Neuronal stem cell (in vitro differentiated cells): ENCODE measurements around the gene RAG2.

Source experiments
- DNase-seq: peaks from one replicate; pipeline ENCODE4 v3.0.0-alpha.2; 2013; ENCODE audit warnings: low spot score
- H2AFZ ChIP-seq: one replicate; pipeline ENCODE4 v1.6.1; 2013; ENCODE audit warnings: mild to moderate bottlenecking, low read length, inconsistent platforms
- H2AK5ac ChIP-seq: 2 replicates; pipeline ENCODE4 v1.6.1; 2013; ENCODE audit warnings: low read depth, mild to moderate bottlenecking, inconsistent platforms, low read length, moderate library complexity, mixed read lengths
- H2BK120ac ChIP-seq: 2 replicates; pipeline ENCODE4 v1.6.1; 2013; ENCODE audit warnings: low read depth, mild to moderate bottlenecking, inconsistent platforms, low read length, moderate library complexity, mixed read lengths
- H2BK12ac ChIP-seq: one replicate; pipeline ENCODE4 v1.6.1; 2013; ENCODE audit warnings: low read length, inconsistent platforms
- H2BK15ac ChIP-seq: 2 replicates; pipeline ENCODE4 v1.6.1; 2013; ENCODE audit warnings: mild to moderate bottlenecking, low read length, inconsistent platforms, mixed read lengths
- H2BK5ac ChIP-seq: one replicate; pipeline ENCODE4 v1.6.1; 2013; ENCODE audit warnings: inconsistent platforms, mild to moderate bottlenecking, low read length, moderate library complexity
- H3K14ac ChIP-seq: one replicate; pipeline ENCODE4 v1.6.1; 2013; ENCODE audit warnings: low read length, inconsistent platforms
- H3K18ac ChIP-seq: 2 replicates; pipeline ENCODE4 v1.6.1; 2013; ENCODE audit warnings: low read length, inconsistent platforms
- H3K23ac ChIP-seq: 2 replicates; pipeline ENCODE4 v1.6.1; 2013; ENCODE audit warnings: low read depth, mild to moderate bottlenecking, mixed read lengths, low read length, inconsistent platforms; ENCODE audit not compliant: poor library complexity
- H3K27ac ChIP-seq: replicated peaks from 3 replicates; pipeline ENCODE4 v1.5.1; 2013; ENCODE audit warnings: low read length, inconsistent platforms
- H3K27me3 ChIP-seq, 3 experiments: 2 replicates each; pipeline ENCODE4 v1.6.1; 2013; ENCODE audit warnings: low read length in 3 of 3, mild to moderate bottlenecking in 2 of 3, inconsistent platforms in 1 of 3, low read depth in 1 of 3, mixed read lengths in 1 of 3, moderate library complexity in 1 of 3; ENCODE audit not compliant: control insufficient read depth in 3 of 3, insufficient read depth in 3 of 3
- H3K36me3 ChIP-seq, 2 donors: replicated peaks in 1 of 2; 2 replicates each; pipeline ENCODE4 v1.6.1; 2013; ENCODE audit warnings: low read length in 2 of 2; ENCODE audit not compliant: control insufficient read depth in 2 of 2, insufficient read depth in 2 of 2
- H3K4ac ChIP-seq: 2 replicates; pipeline ENCODE4 v1.6.1; 2013; ENCODE audit warnings: inconsistent platforms, mild to moderate bottlenecking, low read length, moderate library complexity
- H3K4me1 ChIP-seq, 2 donors: 1 replicate in 1 of 2; 2 replicates in 1 of 2; pipeline ENCODE4 v1.6.1; 2013; ENCODE audit warnings: low read length in 2 of 2, low read depth in 1 of 2; ENCODE audit not compliant: control insufficient read depth in 2 of 2, insufficient read depth in 1 of 2
- H3K4me2 ChIP-seq: one replicate; pipeline ENCODE4 v1.6.1; 2013; ENCODE audit warnings: mild to moderate bottlenecking, low read length, inconsistent platforms; ENCODE audit not compliant: insufficient read depth, poor library complexity, severe bottlenecking
- H3K4me3 ChIP-seq, 2 donors: 2 replicates each; pipeline ENCODE4 v1.5.1; 2013; ENCODE audit warnings: low read length in 2 of 2, mild to moderate bottlenecking in 2 of 2, inconsistent platforms in 1 of 2, moderate library complexity in 1 of 2
- H3K79me1 ChIP-seq: one replicate; pipeline ENCODE4 v1.6.1; 2013; ENCODE audit warnings: low read depth, mild to moderate bottlenecking, inconsistent platforms, low read length, moderate library complexity
- H3K9ac ChIP-seq: one replicate; pipeline ENCODE4 v1.6.1; 2013; ENCODE audit warnings: mild to moderate bottlenecking, low read depth, low read length, inconsistent platforms; ENCODE audit not compliant: poor library complexity
- H3K9me3 ChIP-seq, 2 donors: replicated peaks in 1 of 2; 2 replicates each; pipeline versions ENCODE3 to v1.6.1; 2013; ENCODE audit warnings: low read length in 2 of 2, mild to moderate bottlenecking in 2 of 2, inconsistent platforms in 1 of 2, low read depth in 1 of 2, mixed read lengths in 1 of 2, moderate library complexity in 1 of 2; ENCODE audit not compliant: control insufficient read depth in 2 of 2, insufficient read depth in 1 of 2
- H4K8ac ChIP-seq: one replicate; pipeline ENCODE4 v1.6.1; 2013; ENCODE audit warnings: low read depth, mild to moderate bottlenecking, inconsistent platforms, low read length, moderate library complexity
- H4K91ac ChIP-seq: one replicate; pipeline ENCODE4 v1.6.1; 2013; ENCODE audit warnings: low read length, low read depth, mild to moderate bottlenecking, inconsistent platforms; ENCODE audit not compliant: poor library complexity
- WGBS, 2 donors: extraction: QIAGEN DNeasy Blood & Tissue Kit; methylation state at CpG; one replicate each; pipeline ENCODE4 v1.1.7; 2013; ENCODE audit warnings: missing lambda C conversion rate in 2 of 2, mixed read lengths in 1 of 2; ENCODE audit not compliant: insufficient read length in 2 of 2, insufficient replicate concordance in 1 of 2; ENCODE audit errors: extremely low coverage in 2 of 2; 5-methylcytosine and 5-hydroxymethylcytosine counted together

RAG2 gene

DNA sequence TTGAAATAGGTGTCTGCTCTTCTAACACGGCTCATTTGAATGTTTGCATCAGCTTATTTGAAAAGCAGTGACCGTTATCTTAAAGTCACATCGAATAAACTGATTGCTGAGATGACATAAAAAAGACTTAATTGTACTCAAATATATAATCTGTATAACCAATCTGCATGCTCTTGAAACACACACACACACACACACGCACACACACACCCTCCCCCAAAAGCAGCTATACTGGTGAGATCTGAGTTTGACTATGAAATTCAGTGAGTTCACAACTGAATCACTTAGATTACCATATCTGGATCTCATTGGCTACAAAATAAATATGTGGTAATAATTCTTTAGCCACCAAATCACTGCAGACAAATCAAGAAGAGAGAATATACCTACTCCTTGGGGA lies 7.5 kb downstream of the RAG2 start:
- H3K27ac ChIP-seq = no peak overlapping the region
- H4K8ac ChIP-seq = no peak overlapping the region
- H3K4me3 ChIP-seq = no peak overlapping the region
- no peak overlapping the region for H3K4me2 ChIP-seq
- H3K36me3 ChIP-seq = no peaks in the 10 kb centered on the region
- no peak overlapping the region for H3K23ac ChIP-seq
- no peak overlapping the region for H3K18ac ChIP-seq
- no peaks in the 10 kb centered on the region for H3K4me1 ChIP-seq
- no peak overlapping the region for H2BK15ac ChIP-seq
- H3K4ac ChIP-seq = no peak overlapping the region
- H2AK5ac ChIP-seq = no peak overlapping the region
- H3K9ac ChIP-seq = no peak overlapping the region
- H4K91ac ChIP-seq = no peak overlapping the region
- no peak overlapping the region for H3K14ac ChIP-seq
- no peak overlapping the region for H2BK5ac ChIP-seq
- no peak for DNase-seq
- H3K9me3 ChIP-seq = no peaks in the 10 kb centered on the region
- no peaks in the 10 kb centered on the region for H3K79me1 ChIP-seq
- no peak overlapping the region for H2BK12ac ChIP-seq
- no peak overlapping the region for H2AFZ ChIP-seq
- H2BK120ac ChIP-seq = no peak overlapping the region
- no CpG with 5 or more reads among the region's 4 CpGs for WGBS, 2 donors
- peaks cover 0 to 45% (median 10%) of the 10 kb centered on the region in 3 experiments for H3K27me3 ChIP-seq

DNA sequence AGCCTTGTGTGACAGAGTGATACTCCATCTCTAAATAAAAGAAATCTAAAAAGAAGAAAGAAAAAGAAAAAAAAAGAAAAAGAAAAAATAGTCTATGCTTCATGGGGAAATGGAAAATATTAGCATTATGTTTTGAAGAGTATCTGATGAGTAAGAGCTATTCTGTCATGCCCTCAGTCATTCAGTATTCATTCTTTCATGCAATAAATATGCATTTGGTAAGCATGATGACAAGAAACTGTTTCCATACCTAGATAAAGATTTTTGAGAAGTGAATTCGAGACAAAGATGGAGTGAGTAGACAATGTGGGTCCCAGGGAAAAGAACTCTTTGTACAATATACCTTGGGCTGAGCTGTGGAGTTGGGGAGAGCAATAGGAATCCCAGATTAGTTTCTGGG lies 9.9 kb downstream of the RAG2 start:
- Histone ChIP-seq H3K4me1 (no peaks in the 10 kb centered on the region), H3K18ac (no peak overlapping the region), H2BK12ac (no peak overlapping the region), H3K27ac (no peak overlapping the region), H4K91ac (no peak overlapping the region), H3K14ac (no peak overlapping the region), H3K4ac (no peak overlapping the region), H2AK5ac (no peak overlapping the region), H3K23ac (no peak overlapping the region), H4K8ac (no peak overlapping the region), H2BK15ac (no peak overlapping the region), H2BK120ac (no peak overlapping the region), H3K4me3 (no peak overlapping the region), H2AFZ (no peak overlapping the region), H3K9me3 (no peaks in the 10 kb centered on the region), H3K27me3 (peaks cover 0 to 50% (median 10%) of the 10 kb centered on the region in 3 experiments), H3K79me1 (no peaks in the 10 kb centered on the region), H2BK5ac (no peak overlapping the region), H3K4me2 (no peak overlapping the region), H3K9ac (no peak overlapping the region), H3K36me3 (no peaks in the 10 kb centered on the region)
- no CpG with 5 or more reads among the region's 1 CpG for WGBS, 2 donors
- DNase-seq = no peak

DNA sequence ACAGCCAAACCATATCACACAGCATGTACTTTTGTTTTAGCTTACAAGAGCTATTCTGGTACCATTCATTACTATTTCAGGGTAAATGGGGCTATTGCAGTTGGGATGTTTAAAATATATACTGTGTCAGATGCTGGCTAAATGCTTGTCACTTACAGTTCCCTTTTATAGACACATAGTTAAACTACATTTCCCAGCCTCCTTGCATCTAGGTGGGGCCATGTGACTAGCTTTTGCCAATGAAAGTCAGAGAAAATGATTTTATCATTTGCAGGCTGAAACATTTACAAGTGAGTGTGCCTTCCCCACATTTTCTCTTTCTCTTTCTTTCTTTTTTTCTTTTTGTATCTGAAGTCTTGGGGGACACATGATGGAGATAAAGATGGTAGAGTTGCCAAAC lies 11.5 kb downstream of the RAG2 start:
- H2BK5ac ChIP-seq = no peak overlapping the region
- peaks cover 0 to 41% (median 8%) of the 10 kb centered on the region in 3 experiments for H3K27me3 ChIP-seq
- no peak overlapping the region for H2BK120ac ChIP-seq
- no peaks in the 10 kb centered on the region for H3K4me1 ChIP-seq
- H3K4ac ChIP-seq = no peak overlapping the region
- H3K79me1 ChIP-seq = no peaks in the 10 kb centered on the region
- H3K4me3 ChIP-seq = no peak overlapping the region
- H3K9me3 ChIP-seq = peaks cover 2 to 4% of the 10 kb centered on the region in 2 donors
- H2BK12ac ChIP-seq = no peak overlapping the region
- H2AFZ ChIP-seq = no peak overlapping the region
- no peak overlapping the region for H3K9ac ChIP-seq
- no peak overlapping the region for H4K8ac ChIP-seq
- no peak overlapping the region for H4K91ac ChIP-seq
- no peak overlapping the region for H3K23ac ChIP-seq
- no peak overlapping the region for H2AK5ac ChIP-seq
- no peak overlapping the region for H3K14ac ChIP-seq
- H3K4me2 ChIP-seq = no peak overlapping the region
- DNase-seq = no peak
- no peak overlapping the region for H3K27ac ChIP-seq
- no peak overlapping the region for H2BK15ac ChIP-seq
- H3K36me3 ChIP-seq = no peaks in the 10 kb centered on the region
- no peak overlapping the region for H3K18ac ChIP-seq

DNA sequence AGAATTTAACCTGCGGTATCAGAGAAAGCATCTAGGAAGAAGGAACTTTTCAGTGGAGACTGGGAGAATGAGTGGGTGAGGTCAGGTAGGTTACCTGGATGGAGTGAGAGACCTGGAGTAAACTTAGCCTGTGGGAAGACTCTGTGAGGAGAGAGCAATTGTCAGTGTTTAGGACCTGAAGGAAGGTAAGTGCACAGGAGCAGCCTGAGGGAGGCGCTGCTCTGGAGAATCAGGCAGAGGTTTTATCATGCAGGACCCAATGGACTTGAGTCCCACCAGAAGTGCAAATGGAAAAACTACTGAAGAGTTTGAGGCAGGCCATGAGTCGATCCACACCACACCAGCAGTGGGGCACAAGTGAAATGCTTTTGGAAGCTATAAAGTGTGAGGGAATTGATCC lies 14.4 kb downstream of the RAG2 start:
- no peak overlapping the region for H3K4me3 ChIP-seq
- no peak overlapping the region for H2BK12ac ChIP-seq
- H3K4me1 ChIP-seq = no peaks in the 10 kb centered on the region
- no peak overlapping the region for H3K4me2 ChIP-seq
- no peak overlapping the region for H2BK5ac ChIP-seq
- H4K91ac ChIP-seq = no peak overlapping the region
- no peak overlapping the region for H3K4ac ChIP-seq
- no peak overlapping the region for H3K14ac ChIP-seq
- DNase-seq = no peak
- H2BK15ac ChIP-seq = no peak overlapping the region
- no peaks in the 10 kb centered on the region for H3K79me1 ChIP-seq
- no peak overlapping the region for H2AFZ ChIP-seq
- H4K8ac ChIP-seq = no peak overlapping the region
- WGBS, 2 donors = no CpG with 5 or more reads among the region's 3 CpGs
- H3K23ac ChIP-seq = no peak overlapping the region
- no peaks in the 10 kb centered on the region for H3K36me3 ChIP-seq
- H3K27me3 ChIP-seq = peaks cover 0 to 18% (median 1%) of the 10 kb centered on the region in 3 experiments
- H3K9me3 ChIP-seq = peaks cover 10 to 14% of the 10 kb centered on the region in 2 donors
- H2AK5ac ChIP-seq = no peak overlapping the region
- H2BK120ac ChIP-seq = no peak overlapping the region
- no peak overlapping the region for H3K27ac ChIP-seq
- H3K9ac ChIP-seq = no peak overlapping the region
- H3K18ac ChIP-seq = no peak overlapping the region
